Gastrocnemius medialis (tissue), 4 donors: ENCODE results near the gene RAPSN.

Experiments used
- POLR2A ChIP-seq, 2 donors: fragments of 450-650 bp; IDR thresholded peaks; one replicate each; pipeline ENCODE4 v1.6.1; 2017; ENCODE audit warnings: antibody characterized with exemption in 2 of 2, mild to moderate bottlenecking in 2 of 2, moderate library complexity in 2 of 2
- TF ChIP-seq, protein P1 (sequence below), 5 experiments: fragments of 450-650 bp in 3 of 5; fragments of 200-600 bp in 2 of 5; sonication (generic) in 2 of 5; IDR thresholded peaks in 4 of 5; conservative IDR thresholded peaks in 1 of 5; 1 replicate in 4 of 5; 2 replicates in 1 of 5; pipeline ENCODE4 v1.5.1; 2016 to 2019; ENCODE audit warnings: antibody characterized with exemption in 5 of 5, mild to moderate bottlenecking in 3 of 5, moderate library complexity in 3 of 5

DNA sequence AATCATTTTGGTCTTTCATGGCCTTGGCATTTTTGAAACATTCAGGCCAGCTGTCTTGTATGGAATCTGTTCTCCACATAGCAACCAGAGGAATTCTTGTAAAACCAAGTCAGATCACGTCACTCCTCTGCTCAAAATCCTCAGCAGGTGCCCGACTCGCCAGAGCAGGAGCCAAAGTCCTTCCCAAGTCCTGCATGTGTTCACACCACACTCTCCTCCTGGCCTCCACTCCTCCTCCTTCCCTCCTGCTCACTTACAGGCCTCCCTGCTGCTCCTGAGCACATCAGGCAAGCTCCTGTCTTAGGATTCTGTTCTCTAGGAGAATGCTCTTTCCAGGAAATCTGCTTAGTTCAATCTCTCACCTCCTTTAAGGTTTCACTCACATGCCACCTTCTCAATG is 15.8 kb downstream of the RAPSN start:
- TF ChIP-seq, protein P1, sequence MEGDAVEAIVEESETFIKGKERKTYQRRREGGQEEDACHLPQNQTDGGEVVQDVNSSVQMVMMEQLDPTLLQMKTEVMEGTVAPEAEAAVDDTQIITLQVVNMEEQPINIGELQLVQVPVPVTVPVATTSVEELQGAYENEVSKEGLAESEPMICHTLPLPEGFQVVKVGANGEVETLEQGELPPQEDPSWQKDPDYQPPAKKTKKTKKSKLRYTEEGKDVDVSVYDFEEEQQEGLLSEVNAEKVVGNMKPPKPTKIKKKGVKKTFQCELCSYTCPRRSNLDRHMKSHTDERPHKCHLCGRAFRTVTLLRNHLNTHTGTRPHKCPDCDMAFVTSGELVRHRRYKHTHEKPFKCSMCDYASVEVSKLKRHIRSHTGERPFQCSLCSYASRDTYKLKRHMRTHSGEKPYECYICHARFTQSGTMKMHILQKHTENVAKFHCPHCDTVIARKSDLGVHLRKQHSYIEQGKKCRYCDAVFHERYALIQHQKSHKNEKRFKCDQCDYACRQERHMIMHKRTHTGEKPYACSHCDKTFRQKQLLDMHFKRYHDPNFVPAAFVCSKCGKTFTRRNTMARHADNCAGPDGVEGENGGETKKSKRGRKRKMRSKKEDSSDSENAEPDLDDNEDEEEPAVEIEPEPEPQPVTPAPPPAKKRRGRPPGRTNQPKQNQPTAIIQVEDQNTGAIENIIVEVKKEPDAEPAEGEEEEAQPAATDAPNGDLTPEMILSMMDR (IDR thresholded peaks at IDR 0.05 in 4 of 5, conservative IDR thresholded peaks at IDR 0.05 in 1 of 5) = no peak
- TF ChIP-seq POLR2A (IDR thresholded peaks at IDR 0.05) = no peak
